HepG2 (cell line): ENCODE data around the gene AS3MT.

ENCODE experiments used
- ARHGAP35 ChIP-seq: sonication (generic); formaldehyde crosslinking; IDR thresholded peaks from 2 replicates; pipeline ENCODE4 v1.9.0; 2022; ENCODE audit warnings: mild to moderate bottlenecking, inconsistent platforms, moderate library complexity, missing genetic modification reagents, borderline replicate concordance
- ATF1 ChIP-seq: IDR thresholded peaks from 2 replicates; pipeline ENCODE4 v1.6.1; 2016; ENCODE audit warnings: mild to moderate bottlenecking, control low read depth
- CBFB ChIP-seq: sonication (generic); formaldehyde crosslinking; IDR thresholded peaks from 2 replicates; pipeline ENCODE4 v1.4.0; 2020; ENCODE audit warnings: missing genetic modification reagents
- CTCF ChIP-seq: sonication (generic); formaldehyde crosslinking; IDR thresholded peaks from 2 replicates; pipeline ENCODE4 v1.5.0; 2020; ENCODE audit warnings: mild to moderate bottlenecking, missing genetic modification reagents, moderate library complexity
- EZH2 ChIP-seq: conservative IDR thresholded peaks from 2 replicates; pipeline ENCODE4 v1.6.1; 2012; ENCODE audit warnings: mild to moderate bottlenecking, low read depth, low read length, moderate library complexity
- HOXA7 ChIP-seq: sonication (generic); formaldehyde crosslinking; IDR thresholded peaks from 2 replicates; pipeline ENCODE4 v1.8.1; 2022; ENCODE audit warnings: mild to moderate bottlenecking, missing genetic modification reagents, moderate library complexity
- MED13 ChIP-seq: sonication (generic); formaldehyde crosslinking; IDR thresholded peaks from 2 replicates; pipeline ENCODE4 v1.5.0; 2020; ENCODE audit warnings: missing genetic modification reagents
- MLX ChIP-seq: IDR thresholded peaks from 2 replicates; pipeline ENCODE4 v1.6.1; 2016
- USF2 ChIP-seq, 2 experiments: sonication (generic) in 1 of 2; formaldehyde crosslinking in 1 of 2; IDR thresholded peaks; 2 replicates each; pipeline versions ENCODE4 v1.5.1 to v1.6.1; 2011 to 2020; ENCODE audit warnings: borderline replicate concordance in 1 of 2, low read depth in 1 of 2, low read length in 1 of 2, mild to moderate bottlenecking in 1 of 2, missing genetic modification reagents in 1 of 2, moderate library complexity in 1 of 2
- ZNF780A ChIP-seq: sonication (generic); formaldehyde crosslinking; IDR thresholded peaks from 2 replicates; pipeline ENCODE4 v1.8.0; 2022; ENCODE audit warnings: mild to moderate bottlenecking, missing genetic modification reagents, moderate library complexity
- ZZZ3 ChIP-seq: sonication (generic); formaldehyde crosslinking; IDR thresholded peaks from 2 replicates; pipeline ENCODE4 v1.4.0; 2020; ENCODE audit warnings: missing genetic modification reagents, mild to moderate bottlenecking, borderline replicate concordance

- TF ChIP-seq ARHGAP35 (CRISPR knock-in tag) (no peak), ATF1 (CRISPR knock-in tag) (no peak), MLX (CRISPR knock-in tag) (no peak), MED13 (CRISPR knock-in tag) (no peak), USF2 (IDR thresholded peaks at IDR 0.05; ENCODE audit: low read depth, low read length) (no peak), USF2 (CRISPR knock-in tag; IDR thresholded peaks at IDR 0.05; ENCODE audit: borderline replicate concordance) (no peak), HOXA7 (CRISPR knock-in tag) (no peak), CBFB (CRISPR knock-in tag) (no peak), CTCF (no peak), ZNF780A (CRISPR knock-in tag) (no peak), ZZZ3 (no peak), EZH2 (no peak)
Measured at GRCh38 chr10:102870221-102870620, 951 bp downstream of the AS3MT start.
